Measurements from ENCODE around the gene CDYL2. TPM values are rescaled to one million over a fixed set of nuclear protein-coding genes. Genes with fewer than 3 reads are reported as not detected.

Gene CDYL2
- total RNA-seq, 2 donors from 2014 or later, result 1.6 to 7.8 TPM

GRCh38 chr16:80612461-80613017 lies 191.9 kb downstream of the CDYL2 start:
- DNase-seq (no peak), ATAC-seq (no peak)
- Histone ChIP-seq H3K4me3 (no peak overlapping the region), H3K9me3 (no peaks in the 10 kb centered on the region), H3K4me1 (no peaks in the 10 kb centered on the region), H3K36me3 (replicated peaks in 1 of 2; ENCODE audit: insufficient read depth in 1 of 2, low read depth in 2 of 2) (no peaks in the 10 kb centered on the region), H3K27me3 (no peaks in the 10 kb centered on the region), H3K27ac (no peak overlapping the region)
- intact Hi-C loops (cut with DNase I), result no loop called here
- TF ChIP-seq CTCF (IDR thresholded peaks at IDR 0.05), result no peak
- no peak for TF ChIP-seq POLR2A (IDR thresholded peaks at IDR 0.05)
- WGBS, 2 donors, result 93 to 95% methylated on average over 12 to 13 of the region's 13 CpGs

GRCh38 chr16:80611930-80612327 lies 192.5 kb downstream of the CDYL2 start:
- Histone ChIP-seq H3K27ac (no peak overlapping the region), H3K36me3 (replicated peaks in 1 of 2; ENCODE audit: insufficient read depth in 1 of 2, low read depth in 2 of 2) (no peaks in the 10 kb centered on the region), H3K4me3 (no peak overlapping the region), H3K4me1 (no peaks in the 10 kb centered on the region), H3K9me3 (no peaks in the 10 kb centered on the region), H3K27me3 (no peaks in the 10 kb centered on the region)
- DNase-seq (no peak), ATAC-seq (no peak)
- TF ChIP-seq CTCF (IDR thresholded peaks at IDR 0.05) (no peak), POLR2A (IDR thresholded peaks at IDR 0.05) (no peak)
- intact Hi-C loops (cut with DNase I), result no loop called here
- WGBS, 2 donors, result 86 to 90% methylated on average over 11 of the region's 11 CpGs

- intact Hi-C loops (cut with DNase I), result no loop called here
- ATAC-seq (no peak), DNase-seq (no peak)
- H3K9me3 ChIP-seq, result no peaks in the 10 kb centered on the region
- no peaks in the 10 kb centered on the region for H3K27me3 ChIP-seq
- WGBS, 2 donors, result 88 to 91% methylated on average over 13 to 16 of the region's 16 CpGs
- no peak overlapping the region for H3K4me3 ChIP-seq
- no peak overlapping the region for H3K27ac ChIP-seq
- TF ChIP-seq CTCF (IDR thresholded peaks at IDR 0.05) (no peak), POLR2A (IDR thresholded peaks at IDR 0.05) (no peak)
- H3K4me1 ChIP-seq, result no peaks in the 10 kb centered on the region
- no peaks in the 10 kb centered on the region for H3K36me3 ChIP-seq (replicated peaks in 1 of 2; ENCODE audit: insufficient read depth in 1 of 2, low read depth in 2 of 2)
These were observed 193.0 kb downstream of the CDYL2 start for GRCh38 chr16:80611171-80611929.

GRCh38 chr16:80610481-80611156 lies 193.8 kb downstream of the CDYL2 start:
- DNase-seq (no peak), ATAC-seq (no peak)
- 89 to 91% methylated on average over 7 to 9 of the region's 9 CpGs for WGBS, 2 donors
- TF ChIP-seq CTCF (IDR thresholded peaks at IDR 0.05) (no peak), POLR2A (IDR thresholded peaks at IDR 0.05) (no peak)
- H3K4me1 ChIP-seq, result no peaks in the 10 kb centered on the region
- intact Hi-C loops (cut with DNase I), result no loop called here
- H3K4me3 ChIP-seq, result no peak overlapping the region
- no peaks in the 10 kb centered on the region for H3K9me3 ChIP-seq
- no peak overlapping the region for H3K27ac ChIP-seq
- H3K27me3 ChIP-seq, result no peaks in the 10 kb centered on the region
- H3K36me3 ChIP-seq (replicated peaks in 1 of 2; ENCODE audit: insufficient read depth in 1 of 2, low read depth in 2 of 2), result no peaks in the 10 kb centered on the region

All from body of pancreas (tissue), 4 donors.